ENCODE results near the gene KIF13A.
"Not testable (repeated sequence)": the region's sequence is repeated elsewhere in the genome, so short reads cannot be mapped to it uniquely, and the experiment has no call there.

The KIF13A gene

GRCh38 chr6:17785094-17785787, 202.2 kb downstream of the KIF13A start:
- no peak for DNase-seq (ENCODE audit: low spot score)

- no peak for DNase-seq (ENCODE audit: low spot score)
Observed at GRCh38 chr6:17780061-17780460, 207.4 kb downstream of the KIF13A start.

GRCh38 chr6:17771609-17772008, 215.8 kb downstream of the KIF13A start:
- DNase-seq (ENCODE audit: low spot score), result no peak

GRCh38 chr6:17768881-17769280, 218.6 kb downstream of the KIF13A start:
- DNase-seq (ENCODE audit: low spot score), result no peak

GRCh38 chr6:17768388-17768787, 219.0 kb downstream of the KIF13A start:
- no peak for DNase-seq (ENCODE audit: low spot score)

GRCh38 chr6:17762651-17763050, 224.8 kb downstream of the KIF13A start:
- no peak for DNase-seq (ENCODE audit: low spot score)

- DNase-seq (ENCODE audit: low spot score), result no peak
Observed at GRCh38 chr6:17758119-17758518, 229.3 kb downstream of the KIF13A start.

- DNase-seq (ENCODE audit: low spot score), result no peak
Observed at GRCh38 chr6:17754254-17754653, 233.2 kb downstream of the KIF13A start.

GRCh38 chr6:17745324-17745723, 242.1 kb downstream of the KIF13A start:
- DNase-seq (ENCODE audit: low spot score), result not testable (repeated sequence)

GRCh38 chr6:17744757-17745308, 242.6 kb downstream of the KIF13A start:
- DNase-seq (ENCODE audit: low spot score), result not testable (repeated sequence)

GRCh38 chr6:17744019-17744756, 243.2 kb downstream of the KIF13A start:
- DNase-seq (ENCODE audit: low spot score), result no peak

GRCh38 chr6:17741507-17741906, 245.9 kb downstream of the KIF13A start:
- no peak for DNase-seq (ENCODE audit: low spot score)

GRCh38 chr6:17740559-17741220, 246.7 kb downstream of the KIF13A start:
- no peak for DNase-seq (ENCODE audit: low spot score)

GRCh38 chr6:17737704-17738252, 249.7 kb downstream of the KIF13A start:
- DNase-seq (ENCODE audit: low spot score), result no peak

GRCh38 chr6:17735311-17735710, 252.1 kb downstream of the KIF13A start:
- DNase-seq (ENCODE audit: low spot score), result not testable (repeated sequence)

GRCh38 chr6:17730078-17730704, 257.2 kb downstream of the KIF13A start:
- DNase-seq (ENCODE audit: low spot score), result no peak

- DNase-seq (ENCODE audit: low spot score), result no peak
Observed at GRCh38 chr6:17729223-17730077, 258.0 kb downstream of the KIF13A start.

GRCh38 chr6:17728551-17729222, 258.7 kb downstream of the KIF13A start:
- no peak for DNase-seq (ENCODE audit: low spot score)

- peak; percentile 20 for DNase-seq (ENCODE audit: low spot score)
Observed at GRCh38 chr6:17725083-17725482, 262.4 kb downstream of the KIF13A start.

GRCh38 chr6:17724341-17724740, 263.1 kb downstream of the KIF13A start:
- no peak for DNase-seq (ENCODE audit: low spot score)

All from AG08395 (cell line).